ENCODE results near the gene CAVIN3.

CAVIN3 gene

DNA sequence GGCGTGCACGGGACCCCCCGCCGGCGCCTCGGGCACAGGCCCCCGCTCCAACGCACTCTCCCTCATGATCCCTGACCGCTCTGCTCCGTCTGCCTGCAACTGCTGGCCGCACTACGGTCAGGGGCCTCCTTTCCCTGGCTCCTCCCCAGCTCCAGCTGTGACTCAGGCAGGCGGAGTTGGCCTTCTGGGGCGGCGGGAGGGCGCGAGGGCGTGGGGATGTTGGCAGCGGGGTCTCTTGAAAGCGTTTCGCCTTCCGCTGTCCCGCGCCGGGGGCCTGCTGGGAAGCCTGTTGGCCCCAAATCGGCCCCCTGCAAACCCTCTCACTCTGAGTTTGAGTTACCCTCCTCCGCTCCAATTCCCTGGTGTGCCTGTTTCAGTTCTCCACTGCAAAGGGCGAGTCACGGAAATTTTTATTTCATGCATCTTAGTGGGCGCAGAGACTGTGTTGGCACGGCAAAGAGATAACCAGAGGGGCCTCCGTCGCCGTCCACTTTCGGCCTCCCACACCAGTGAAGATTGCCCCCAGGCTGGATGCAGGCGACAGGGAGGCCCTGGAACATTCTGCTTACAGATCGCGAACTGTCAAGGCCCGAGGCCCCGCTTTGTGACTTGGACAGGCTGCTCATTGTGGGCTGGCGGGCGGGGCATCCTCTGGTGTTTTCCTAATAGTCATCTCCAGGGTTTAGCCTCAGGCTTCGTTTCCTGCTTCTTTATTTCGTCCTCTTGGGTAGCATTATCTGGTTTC is at the start of gene CAVIN3:
Gene CAVIN3, minus strand, starts transcription at position 91 of the 745 bp plus-strand sequence. Its CDS starts 25 bp downstream, at position 66.
- peak; percentile 92 for DNase-seq

DNA sequence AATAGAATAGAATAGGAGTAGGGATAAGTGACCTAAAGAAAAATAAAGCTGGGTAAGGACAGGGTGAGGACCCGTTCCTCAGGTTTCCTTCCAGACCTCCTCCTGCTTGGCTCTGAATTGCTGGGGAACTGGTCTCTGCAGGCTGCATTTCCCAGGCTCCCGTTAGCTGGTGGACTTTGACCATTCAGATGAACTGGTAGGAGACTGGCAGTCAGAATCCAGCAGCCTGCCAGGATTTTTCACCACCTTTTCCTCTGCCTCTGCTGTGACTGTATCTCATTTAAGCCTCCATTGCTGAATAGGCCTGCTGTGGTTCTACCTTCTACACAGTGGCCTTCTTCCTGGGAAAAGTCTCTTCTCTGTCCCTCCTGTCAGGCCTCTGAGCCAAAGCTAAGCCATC is 45.4 kb upstream of the CAVIN3 start:
- DNase-seq: no peak

- DNase-seq: peak; percentile 86
These were observed 42.8 kb upstream of the CAVIN3 start for GRCh38 chr11:6362873-6363678.

DNA sequence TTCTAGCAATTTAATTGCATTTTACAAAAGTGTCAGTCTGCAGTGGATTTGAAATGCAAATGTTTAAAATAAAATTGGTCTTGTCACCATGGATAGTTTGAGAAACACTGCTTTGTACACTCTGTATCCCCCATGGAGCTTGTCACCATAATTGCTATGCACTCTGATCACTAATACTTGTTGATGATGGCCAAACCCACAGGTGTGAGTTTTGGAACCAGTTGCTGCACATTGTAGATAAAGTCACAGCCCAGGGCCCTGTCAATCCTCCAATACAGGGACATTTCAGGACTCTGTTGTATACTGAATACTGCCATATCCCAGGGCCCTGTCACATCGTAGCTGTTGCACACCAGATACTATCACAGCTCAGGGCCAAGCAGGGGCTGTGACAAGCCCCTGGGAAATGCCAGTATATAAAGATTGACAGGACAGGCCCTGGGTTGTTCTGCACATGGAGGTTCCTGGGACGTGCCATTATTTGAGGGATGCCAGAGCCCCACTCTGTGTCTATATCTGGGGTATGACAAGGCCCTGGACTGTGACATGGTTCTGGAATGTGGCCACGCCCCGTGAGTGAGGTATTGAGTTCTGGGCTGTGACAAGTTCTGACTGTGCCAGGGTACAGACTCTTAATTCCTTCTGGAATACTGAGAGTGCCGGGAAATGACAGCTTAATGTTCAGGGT is 42.0 kb upstream of the CAVIN3 start:
- no peak for DNase-seq

DNA sequence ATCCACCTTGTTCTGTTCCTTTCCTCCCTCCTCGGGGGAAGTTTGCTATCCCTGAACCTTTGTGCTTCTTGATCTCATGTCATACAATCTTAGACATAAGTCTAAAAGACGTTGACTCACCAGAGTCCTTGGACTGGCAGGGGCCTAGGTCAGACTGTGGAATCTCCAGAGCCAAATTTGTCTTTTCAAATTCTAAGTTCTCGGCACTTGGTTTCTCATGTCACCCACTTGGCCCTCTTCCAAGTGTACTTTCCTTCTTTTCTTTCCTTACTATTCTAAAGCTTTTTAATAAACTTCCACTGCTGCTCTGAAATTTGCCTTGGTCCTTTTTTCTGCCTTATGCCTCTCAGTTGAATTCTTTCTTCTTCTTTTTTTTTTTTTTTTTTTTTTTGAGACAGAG is 39.9 kb upstream of the CAVIN3 start:
- no peak for DNase-seq

DNA sequence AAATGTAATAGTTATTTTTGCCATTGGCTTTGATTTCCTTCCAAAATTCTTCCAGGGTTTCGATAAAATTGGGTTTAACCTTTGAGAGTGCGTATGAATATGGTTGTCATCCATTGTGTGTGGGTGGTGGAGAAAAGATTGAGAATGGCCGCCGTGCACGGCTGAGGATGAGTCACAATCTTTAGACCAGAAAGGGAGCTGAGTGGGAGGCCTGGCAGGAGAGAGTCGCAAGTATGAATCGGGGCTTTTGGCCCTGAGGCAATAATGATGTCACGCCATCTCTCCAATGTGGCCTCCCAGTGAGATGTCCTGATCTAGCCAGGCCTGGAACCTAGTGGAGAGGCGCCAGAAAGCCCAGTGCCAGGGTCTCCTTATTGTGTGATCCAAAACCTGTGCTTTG is 36.9 kb upstream of the CAVIN3 start:
- DNase-seq: peak; percentile 76

DNA sequence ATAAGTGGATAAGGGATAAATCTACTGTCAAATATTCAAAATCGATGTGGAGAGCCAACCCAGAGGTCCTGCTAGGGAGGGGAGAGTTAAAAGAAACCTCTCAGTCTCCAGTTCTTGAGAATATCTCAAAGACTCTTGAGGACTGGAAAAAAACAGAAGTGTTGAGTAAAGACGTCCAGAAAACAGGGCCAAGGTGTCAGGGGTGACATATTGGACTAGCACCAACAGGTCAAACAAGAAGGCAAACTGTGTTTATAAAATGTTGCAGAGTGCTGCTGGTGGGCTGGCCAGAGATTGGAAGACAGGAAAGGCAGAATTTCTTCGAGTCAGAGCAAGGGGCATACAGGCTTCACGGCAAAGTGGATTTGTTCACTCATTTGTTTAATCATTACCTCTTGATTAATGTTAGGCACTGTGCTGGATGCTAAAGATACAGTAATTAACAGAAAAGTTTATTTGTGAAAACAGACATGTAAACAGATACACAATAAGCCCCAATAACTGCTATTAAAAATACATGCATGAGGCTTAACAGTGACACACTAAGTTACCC is 36.3 kb upstream of the CAVIN3 start:
- DNase-seq: no peak

DNA sequence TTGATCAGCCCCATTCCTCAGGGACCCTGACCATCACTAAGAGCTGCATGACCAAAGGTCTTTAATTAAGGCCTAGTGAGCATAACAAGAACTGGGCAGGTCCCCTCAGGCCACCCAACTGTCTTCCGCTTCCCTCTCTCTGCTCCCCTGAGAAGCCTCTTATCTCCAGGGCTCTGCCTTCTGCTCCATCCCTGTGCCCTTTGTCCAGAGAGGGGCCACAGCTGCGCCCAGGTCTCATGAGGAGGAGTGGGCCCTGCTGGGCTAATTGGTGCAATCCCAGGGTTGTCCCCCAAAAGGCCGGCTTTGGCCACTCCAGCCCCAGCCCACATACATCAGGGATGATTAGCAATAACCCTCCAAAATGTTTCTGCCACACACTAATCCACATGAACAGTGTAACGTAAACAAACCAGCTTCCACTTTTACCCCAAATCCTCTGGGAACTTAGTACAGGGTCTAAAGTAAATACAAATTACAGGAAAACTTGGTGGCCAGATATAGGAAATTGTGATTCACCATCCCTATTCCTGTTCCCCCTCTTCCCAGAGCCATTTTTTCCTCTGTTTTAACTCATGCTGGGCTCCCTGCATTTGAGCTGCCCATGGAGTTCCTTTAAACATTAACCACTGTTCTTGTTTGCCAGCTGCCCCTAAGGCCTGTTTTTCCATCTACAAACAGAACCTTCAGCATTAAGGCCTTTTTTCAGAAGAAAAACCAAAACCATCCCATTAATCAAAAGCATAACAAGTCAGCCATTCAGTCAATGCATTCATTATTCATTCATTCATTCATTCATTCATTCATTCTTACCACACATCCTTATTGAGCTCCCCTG is 34.6 kb upstream of the CAVIN3 start:
- DNase-seq: no peak

- DNase-seq: peak; percentile 68
These were observed 33.2 kb upstream of the CAVIN3 start for GRCh38 chr11:6353367-6353987.

- peak; percentile 46 for DNase-seq
These were observed 31.6 kb upstream of the CAVIN3 start for GRCh38 chr11:6351782-6352382.

DNA sequence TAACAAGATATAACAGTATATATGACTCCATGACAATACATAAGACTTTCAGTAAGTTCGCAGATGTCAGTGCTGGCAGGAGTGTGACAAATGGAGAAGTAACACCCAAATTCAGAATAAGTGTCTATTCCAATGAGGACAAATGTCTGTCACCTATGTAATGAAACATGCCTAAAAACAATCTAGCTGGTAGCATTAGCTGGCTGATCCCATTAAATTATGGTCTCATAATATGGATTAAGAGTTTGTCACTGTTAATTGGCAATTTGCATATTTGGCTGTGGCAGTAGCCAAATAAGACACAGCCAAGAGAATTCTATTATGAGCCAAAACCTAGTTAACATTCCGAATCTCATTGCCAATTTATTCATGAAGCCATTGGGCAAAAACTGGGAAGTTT is 30.2 kb upstream of the CAVIN3 start:
- no peak for DNase-seq

- no peak for DNase-seq
These were observed 29.7 kb upstream of the CAVIN3 start for GRCh38 chr11:6350043-6350442.

DNA sequence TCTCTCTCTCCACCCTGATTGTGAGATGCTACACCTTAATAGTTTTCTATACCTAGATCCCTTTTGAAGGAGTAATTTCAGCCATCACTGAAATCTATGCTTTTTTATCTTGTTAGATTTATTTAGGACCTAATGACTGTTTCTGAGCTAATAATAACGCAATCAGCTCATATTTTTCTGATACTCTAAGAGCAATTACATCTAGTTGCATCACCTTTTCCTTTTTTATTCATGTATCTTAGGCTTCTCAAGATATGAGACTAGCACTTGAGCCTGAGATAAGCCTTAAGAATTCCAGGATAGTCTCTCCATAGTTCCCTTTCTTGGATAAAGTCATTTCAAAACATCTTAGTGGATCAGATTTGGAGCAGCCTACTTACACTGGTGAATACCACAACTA is 25.1 kb upstream of the CAVIN3 start:
- no peak for DNase-seq

DNA sequence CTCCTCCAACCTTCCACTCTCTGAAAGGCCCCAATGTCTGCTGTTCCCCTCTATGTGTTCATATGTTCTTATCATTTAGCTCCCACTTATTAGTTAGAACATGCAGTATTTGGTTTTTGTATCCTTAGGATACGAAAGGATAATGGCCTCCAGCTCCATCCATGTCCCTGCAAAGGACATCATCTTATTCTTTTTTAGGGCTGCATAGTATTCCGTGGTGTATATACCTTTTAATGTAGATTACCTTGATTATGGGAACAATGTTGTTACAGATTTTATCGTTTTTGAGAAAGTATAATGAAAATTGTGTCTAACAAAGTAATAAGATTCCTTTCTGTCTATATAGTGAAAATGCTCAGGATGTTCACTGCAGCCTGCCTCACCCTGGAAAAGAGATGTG is 16.0 kb upstream of the CAVIN3 start:
- DNase-seq: no peak

DNA sequence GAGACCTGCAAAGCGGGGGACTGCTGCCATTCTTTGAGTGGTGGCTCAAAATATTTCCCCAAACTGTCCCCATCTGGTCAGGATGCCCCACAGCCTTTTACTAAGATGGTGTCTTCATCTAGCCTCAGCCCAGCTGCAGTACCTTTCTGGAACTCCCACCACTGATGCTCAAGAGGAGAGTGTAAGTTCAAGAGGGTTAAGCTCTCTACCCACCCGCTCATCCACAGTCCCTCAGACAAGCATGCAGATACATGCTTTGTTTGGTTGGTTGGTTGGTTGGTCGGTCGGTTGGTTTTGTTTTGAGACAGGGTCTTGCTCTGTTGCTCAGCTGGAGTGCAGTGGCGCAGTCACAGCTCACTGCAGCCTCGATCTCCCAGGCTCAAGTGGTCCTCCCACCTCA is 14.5 kb upstream of the CAVIN3 start:
- DNase-seq: no peak

- no peak for DNase-seq
These were observed 12.8 kb upstream of the CAVIN3 start for GRCh38 chr11:6333095-6333494.

DNA sequence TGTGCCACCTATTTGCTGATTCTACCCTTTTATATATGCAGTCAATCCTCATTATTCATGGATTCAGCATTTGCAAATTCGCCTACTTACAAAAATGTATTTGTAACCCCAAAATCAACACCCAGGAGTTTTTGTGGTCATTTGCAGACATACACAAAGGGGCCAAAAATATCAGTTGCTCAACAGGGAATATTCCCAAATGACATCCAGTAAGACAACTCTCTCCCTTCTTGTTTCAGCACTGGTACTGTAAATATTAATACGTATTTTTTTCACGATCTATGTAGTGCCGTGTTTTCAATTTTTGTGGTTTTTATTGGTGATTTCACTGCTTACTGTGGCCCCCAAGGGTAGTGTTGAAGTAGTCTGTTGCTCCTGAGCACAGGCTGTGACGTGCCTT is 11.8 kb upstream of the CAVIN3 start:
- no peak for DNase-seq

DNA sequence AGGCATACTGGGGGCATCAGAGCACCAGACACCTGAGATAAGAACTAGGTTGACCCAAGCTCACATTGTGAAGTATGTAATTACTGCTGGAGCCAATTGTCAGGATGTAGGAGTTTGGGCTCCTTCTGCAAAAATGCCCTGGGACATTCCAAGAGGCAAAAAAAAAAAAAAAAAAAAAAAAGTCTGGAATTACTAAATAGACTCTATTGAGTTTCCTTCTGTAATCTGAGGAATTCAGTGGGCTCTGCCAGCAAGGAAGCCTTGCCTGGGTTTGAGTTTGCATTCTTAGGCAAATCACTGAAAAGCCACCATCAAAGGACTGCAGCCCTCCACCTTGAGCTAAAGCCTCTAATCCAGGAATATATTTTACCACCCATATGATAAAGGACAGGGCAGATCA is 8.0 kb upstream of the CAVIN3 start:
- no peak for DNase-seq

GRCh38 chr11:6327806-6328205 is 7.5 kb upstream of the CAVIN3 start:
- DNase-seq: no peak

DNA sequence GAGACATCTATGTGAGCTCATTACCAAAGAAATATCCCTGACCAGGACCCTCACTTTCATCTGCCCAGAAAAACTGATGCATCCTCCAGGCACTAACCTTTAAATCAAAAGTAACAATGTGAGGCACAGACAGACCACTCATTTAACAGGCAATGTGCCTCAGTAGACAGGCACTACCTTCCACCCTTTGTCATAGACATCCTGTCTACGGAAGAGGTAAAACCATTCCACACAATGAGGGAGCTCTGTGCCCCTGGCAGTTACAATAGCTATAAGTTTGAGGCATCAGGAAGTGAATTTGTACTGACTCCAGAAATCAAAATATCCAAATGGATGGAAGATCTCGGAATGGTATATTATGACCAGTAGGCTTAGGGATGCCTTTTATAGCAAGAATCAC is 6.7 kb upstream of the CAVIN3 start:
- no peak for DNase-seq

- DNase-seq: no peak
These were observed 6.0 kb upstream of the CAVIN3 start for GRCh38 chr11:6326303-6326702.
